ENCODE results near the gene BANP. TPM values are rescaled to one million over a fixed set of nuclear protein-coding genes. Genes with fewer than 3 reads are reported as not detected.

The BANP gene
- total RNA-seq, 3 donors from 2014 or later: 21.9 to 45.4 (median 32.4) TPM

DNA sequence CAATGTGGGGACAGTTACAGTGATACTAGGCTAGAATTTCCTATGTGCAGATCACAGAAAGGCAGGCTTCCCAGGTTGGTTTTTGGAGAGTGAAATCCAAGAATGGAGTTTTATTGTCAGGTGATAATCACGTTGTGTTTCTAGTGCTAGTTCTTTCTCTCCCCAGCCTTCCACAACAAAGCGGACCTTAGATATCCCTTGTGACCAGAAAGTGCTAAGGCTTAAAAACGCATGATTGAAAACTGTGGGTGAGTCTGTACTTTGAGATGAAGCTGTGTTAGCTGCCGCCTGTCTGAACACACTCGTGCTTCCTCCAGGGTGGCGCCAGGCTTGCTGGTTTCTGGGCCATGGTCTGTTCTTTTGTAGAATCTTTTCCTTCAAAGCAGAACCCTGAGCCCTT, 52.1 kb downstream of the BANP start:
- intact Hi-C loops (cut with DNase I; ENCODE audit: low total_unique reads): no loop called here
- no peak overlapping the region for H3K27ac ChIP-seq
- H3K36me3 ChIP-seq: no peaks in the 10 kb centered on the region
- DNase-seq (ENCODE audit: low spot score in 2 of 2): no peak
- no peak overlapping the region for H3K4me3 ChIP-seq
- no peaks in the 10 kb centered on the region for H3K4me1 ChIP-seq
- TF ChIP-seq POLR2AphosphoS5 (IDR thresholded peaks at IDR 0.05) (no peak), POLR2A (IDR thresholded peaks at IDR 0.05) (no peak)
- TF ChIP-seq, protein P1, sequence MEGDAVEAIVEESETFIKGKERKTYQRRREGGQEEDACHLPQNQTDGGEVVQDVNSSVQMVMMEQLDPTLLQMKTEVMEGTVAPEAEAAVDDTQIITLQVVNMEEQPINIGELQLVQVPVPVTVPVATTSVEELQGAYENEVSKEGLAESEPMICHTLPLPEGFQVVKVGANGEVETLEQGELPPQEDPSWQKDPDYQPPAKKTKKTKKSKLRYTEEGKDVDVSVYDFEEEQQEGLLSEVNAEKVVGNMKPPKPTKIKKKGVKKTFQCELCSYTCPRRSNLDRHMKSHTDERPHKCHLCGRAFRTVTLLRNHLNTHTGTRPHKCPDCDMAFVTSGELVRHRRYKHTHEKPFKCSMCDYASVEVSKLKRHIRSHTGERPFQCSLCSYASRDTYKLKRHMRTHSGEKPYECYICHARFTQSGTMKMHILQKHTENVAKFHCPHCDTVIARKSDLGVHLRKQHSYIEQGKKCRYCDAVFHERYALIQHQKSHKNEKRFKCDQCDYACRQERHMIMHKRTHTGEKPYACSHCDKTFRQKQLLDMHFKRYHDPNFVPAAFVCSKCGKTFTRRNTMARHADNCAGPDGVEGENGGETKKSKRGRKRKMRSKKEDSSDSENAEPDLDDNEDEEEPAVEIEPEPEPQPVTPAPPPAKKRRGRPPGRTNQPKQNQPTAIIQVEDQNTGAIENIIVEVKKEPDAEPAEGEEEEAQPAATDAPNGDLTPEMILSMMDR (IDR thresholded peaks at IDR 0.05): no peak
- H3K27me3 ChIP-seq: no peaks in the 10 kb centered on the region
- H3K9me3 ChIP-seq: no peaks in the 10 kb centered on the region

DNA sequence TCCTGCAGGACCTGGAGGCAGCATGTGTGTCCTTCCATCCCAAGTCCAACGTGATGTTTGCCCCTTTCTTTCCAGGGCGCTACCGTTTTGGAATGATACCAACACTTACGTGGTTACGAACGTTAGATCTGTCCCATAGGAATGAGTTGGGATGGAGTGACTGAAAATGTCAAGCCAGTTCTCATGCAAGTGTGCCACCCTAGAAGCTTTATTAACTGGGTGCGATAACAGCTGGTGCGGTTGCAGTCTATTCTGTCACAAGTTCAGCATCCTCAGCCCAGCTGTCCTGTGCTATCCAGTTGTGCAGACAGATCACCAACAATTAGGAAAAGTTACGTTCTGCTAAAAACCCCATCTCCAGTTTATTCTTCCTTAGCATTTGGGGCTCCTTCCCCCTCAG, 52.5 kb downstream of the BANP start:
- Histone ChIP-seq H3K36me3 (no peaks in the 10 kb centered on the region), H3K4me3 (no peak overlapping the region), H3K9me3 (no peaks in the 10 kb centered on the region), H3K27me3 (no peaks in the 10 kb centered on the region), H3K4me1 (no peaks in the 10 kb centered on the region), H3K27ac (no peak overlapping the region)
- no peak for DNase-seq (ENCODE audit: low spot score in 2 of 2)
- intact Hi-C loops (cut with DNase I; ENCODE audit: low total_unique reads): no loop called here
- TF ChIP-seq POLR2AphosphoS5 (IDR thresholded peaks at IDR 0.05): no peak
- TF ChIP-seq, protein P1 (IDR thresholded peaks at IDR 0.05): no peak
- TF ChIP-seq POLR2A (IDR thresholded peaks at IDR 0.05): no peak

DNA sequence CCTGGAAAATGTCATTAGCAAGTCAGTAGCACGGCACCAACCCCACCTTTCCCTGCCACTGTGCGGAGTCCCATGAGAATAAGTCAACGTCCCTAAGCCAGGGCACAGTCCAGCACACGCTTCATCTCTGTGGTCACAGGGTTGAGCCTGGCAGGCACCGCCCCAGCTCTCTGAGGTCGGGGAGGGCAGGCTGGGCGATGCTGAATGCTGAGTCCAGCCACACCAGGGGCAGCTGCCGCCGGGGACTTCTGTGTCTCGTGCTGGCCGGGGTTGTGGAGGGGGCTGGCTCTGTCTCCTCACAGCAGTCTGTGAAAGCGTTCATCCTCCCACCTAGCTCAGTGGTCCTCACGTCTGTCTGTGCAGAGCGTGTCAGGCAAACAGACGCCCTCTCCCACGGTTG, 53.2 kb downstream of the BANP start:
- intact Hi-C loops (cut with DNase I; ENCODE audit: low total_unique reads): no loop called here
- no peak overlapping the region for H3K27ac ChIP-seq
- H3K4me3 ChIP-seq: no peak overlapping the region
- TF ChIP-seq, protein P1 (IDR thresholded peaks at IDR 0.05): no peak
- no peaks in the 10 kb centered on the region for H3K36me3 ChIP-seq
- DNase-seq (ENCODE audit: low spot score in 2 of 2): no peak
- no peaks in the 10 kb centered on the region for H3K27me3 ChIP-seq
- no peaks in the 10 kb centered on the region for H3K4me1 ChIP-seq
- H3K9me3 ChIP-seq: no peaks in the 10 kb centered on the region

DNA sequence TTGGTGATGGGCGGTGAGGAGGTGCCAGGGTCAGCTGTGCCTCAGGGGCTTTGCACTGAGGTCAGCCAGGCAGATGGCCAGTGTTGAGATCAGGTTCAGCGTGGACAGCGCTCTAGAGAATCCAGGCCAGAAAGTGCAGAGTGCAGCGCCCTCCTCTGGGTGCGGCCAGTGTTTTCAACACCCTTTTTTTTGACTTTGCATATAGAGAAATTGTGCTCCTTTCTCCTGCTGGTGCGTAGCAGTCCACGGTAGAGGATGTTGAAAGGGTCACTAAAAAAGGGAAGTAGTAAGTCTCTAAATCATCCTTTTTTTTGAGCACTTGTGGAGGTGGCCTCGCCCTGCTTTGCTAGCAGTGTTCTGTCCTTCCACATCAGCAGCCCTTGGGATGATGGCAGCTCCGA, 53.9 kb downstream of the BANP start:
- intact Hi-C loops (cut with DNase I; ENCODE audit: low total_unique reads): no loop called here
- Histone ChIP-seq H3K27ac (no peak overlapping the region), H3K4me3 (no peak overlapping the region), H3K27me3 (no peaks in the 10 kb centered on the region), H3K4me1 (no peaks in the 10 kb centered on the region), H3K36me3 (no peaks in the 10 kb centered on the region), H3K9me3 (no peaks in the 10 kb centered on the region)
- no peak for DNase-seq (ENCODE audit: low spot score in 2 of 2)
- TF ChIP-seq, protein P1 (IDR thresholded peaks at IDR 0.05): no peak
- TF ChIP-seq POLR2A (IDR thresholded peaks at IDR 0.05) (no peak), POLR2AphosphoS5 (IDR thresholded peaks at IDR 0.05) (no peak)

DNA sequence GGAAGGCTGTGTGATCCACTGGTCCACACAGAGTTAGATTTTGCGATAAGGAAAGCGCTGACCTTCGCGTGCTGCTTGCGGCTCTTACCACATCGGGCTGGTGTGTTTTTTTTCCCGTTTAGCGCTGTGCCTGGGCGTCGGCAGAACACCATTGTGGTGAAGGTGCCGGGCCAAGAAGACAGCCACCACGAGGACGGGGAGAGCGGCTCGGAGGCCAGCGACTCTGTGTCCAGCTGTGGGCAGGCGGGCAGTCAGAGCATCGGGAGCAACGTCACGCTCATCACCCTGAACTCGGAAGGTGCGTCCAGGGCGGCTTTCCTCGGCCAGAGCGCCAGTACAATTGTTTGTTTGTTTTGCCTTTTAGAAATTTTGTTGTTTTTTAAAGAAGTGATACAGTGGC, 54.7 kb downstream of the BANP start:
- H3K27me3 ChIP-seq: no peaks in the 10 kb centered on the region
- H3K9me3 ChIP-seq: no peaks in the 10 kb centered on the region
- H3K36me3 ChIP-seq: no peaks in the 10 kb centered on the region
- no peak overlapping the region for H3K4me3 ChIP-seq
- intact Hi-C loops (cut with DNase I; ENCODE audit: low total_unique reads): no loop called here
- TF ChIP-seq, protein P1 (IDR thresholded peaks at IDR 0.05): no peak
- TF ChIP-seq POLR2A (IDR thresholded peaks at IDR 0.05) (no peak), POLR2AphosphoS5 (IDR thresholded peaks at IDR 0.05) (no peak)
- no peak for DNase-seq (ENCODE audit: low spot score in 2 of 2)
- no peaks in the 10 kb centered on the region for H3K4me1 ChIP-seq
- H3K27ac ChIP-seq: no peak overlapping the region

Data from breast epithelium (tissue), 4 donors.